Ovary (tissue), 3 donors: ENCODE results near the gene PEAK1.

Experiments used
- CTCF ChIP-seq, 3 donors: fragments of 450-650 bp in 2 of 3; fragments of 200-600 bp in 1 of 3; IDR thresholded peaks; one replicate each; pipeline versions ENCODE4 v1.5.1 to v1.8.0; 2016 to 2022; ENCODE audit warnings: antibody characterized with exemption in 3 of 3, mild to moderate bottlenecking in 1 of 3
- EP300 ChIP-seq: sonication (generic); formaldehyde crosslinking; IDR thresholded peaks from one replicate; pipeline ENCODE4 v1.6.1; 2017; ENCODE audit warnings: antibody characterized with exemption
- POLR2A ChIP-seq: fragments of 450-650 bp; IDR thresholded peaks from one replicate; pipeline ENCODE4 v1.6.1; 2017; ENCODE audit warnings: antibody characterized with exemption, mild to moderate bottlenecking, moderate library complexity
- donor health status: DM: no; HTN: no; CAD: no.

DNA sequence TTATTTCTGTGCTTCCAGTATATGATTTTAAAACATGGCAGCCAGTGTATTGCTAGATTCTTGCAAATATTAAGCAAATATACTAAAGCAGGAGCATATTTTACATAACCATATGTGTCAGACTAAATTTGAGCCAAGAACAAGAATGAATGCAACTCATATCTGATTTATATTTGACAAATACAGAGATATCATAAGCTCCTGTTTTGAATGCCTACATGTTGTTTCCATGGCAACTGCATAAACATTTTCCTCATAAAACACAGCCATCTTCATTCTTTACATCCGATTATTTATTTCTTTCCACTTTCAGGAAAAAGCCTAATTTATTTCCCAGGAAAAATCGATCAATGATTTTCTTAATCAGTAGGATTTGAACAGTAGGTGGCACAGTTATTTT, 176.8 kb downstream of the PEAK1 start:
- TF ChIP-seq CTCF (IDR thresholded peaks at IDR 0.05) (no peak), POLR2A (no peak), EP300 (no peak)
